Measurements from ENCODE around the gene ACVR2A. TPM values are rescaled to one million over a fixed set of nuclear protein-coding genes. Genes with fewer than 3 reads are reported as not detected.

Gene ACVR2A
- polyA plus RNA-seq (ENCODE audit: insufficient read length in 10 of 10), result 10 to 100 TPM; 13.0 to 34.3 (median 20.8) TPM
- long read RNA-seq, donor 1, full-length matches to known transcripts, result 4 of 4 reads
- long read RNA-seq, donor 1, partial matches to known transcripts, result 0 of 4 reads
- long read RNA-seq, donor 1, other reads (novel, unspliced or antisense), result 0 of 4 reads
- long read RNA-seq, donor 2, full-length matches to known transcripts, result 6 of 6 reads
- long read RNA-seq, donor 2, partial matches to known transcripts, result 0 of 6 reads
- long read RNA-seq, donor 2, other reads (novel, unspliced or antisense), result 0 of 6 reads
- long read RNA-seq, donor 3, result 0 reads
- long read RNA-seq, donor 4, full-length matches to known transcripts, result 7 of 17 reads
- long read RNA-seq, donor 4, partial matches to known transcripts, result 10 of 17 reads
- long read RNA-seq, donor 4, other reads (novel, unspliced or antisense), result 0 of 17 reads
- long read RNA-seq, donor 5, full-length matches to known transcripts, result 4 of 18 reads
- long read RNA-seq, donor 5, partial matches to known transcripts, result 9 of 18 reads
- long read RNA-seq, donor 5, other reads (novel, unspliced or antisense), result 5 of 18 reads
- long read RNA-seq, donor 6, full-length matches to known transcripts, result 13 of 13 reads
- long read RNA-seq, donor 6, partial matches to known transcripts, result 0 of 13 reads
- long read RNA-seq, donor 6, other reads (novel, unspliced or antisense), result 0 of 13 reads
- long read RNA-seq, donor 7, full-length matches to known transcripts, result 5 of 5 reads
- long read RNA-seq, donor 7, partial matches to known transcripts, result 0 of 5 reads
- long read RNA-seq, donor 7, other reads (novel, unspliced or antisense), result 0 of 5 reads
- long read RNA-seq, donor 8, full-length matches to known transcripts, result 9 of 9 reads
- long read RNA-seq, donor 8, partial matches to known transcripts, result 0 of 9 reads
- long read RNA-seq, donor 8, other reads (novel, unspliced or antisense), result 0 of 9 reads
- long read RNA-seq, donor 9, full-length matches to known transcripts, result 2 of 2 reads
- long read RNA-seq, donor 9, partial matches to known transcripts, result 0 of 2 reads
- long read RNA-seq, donor 9, other reads (novel, unspliced or antisense), result 0 of 2 reads

DNA sequence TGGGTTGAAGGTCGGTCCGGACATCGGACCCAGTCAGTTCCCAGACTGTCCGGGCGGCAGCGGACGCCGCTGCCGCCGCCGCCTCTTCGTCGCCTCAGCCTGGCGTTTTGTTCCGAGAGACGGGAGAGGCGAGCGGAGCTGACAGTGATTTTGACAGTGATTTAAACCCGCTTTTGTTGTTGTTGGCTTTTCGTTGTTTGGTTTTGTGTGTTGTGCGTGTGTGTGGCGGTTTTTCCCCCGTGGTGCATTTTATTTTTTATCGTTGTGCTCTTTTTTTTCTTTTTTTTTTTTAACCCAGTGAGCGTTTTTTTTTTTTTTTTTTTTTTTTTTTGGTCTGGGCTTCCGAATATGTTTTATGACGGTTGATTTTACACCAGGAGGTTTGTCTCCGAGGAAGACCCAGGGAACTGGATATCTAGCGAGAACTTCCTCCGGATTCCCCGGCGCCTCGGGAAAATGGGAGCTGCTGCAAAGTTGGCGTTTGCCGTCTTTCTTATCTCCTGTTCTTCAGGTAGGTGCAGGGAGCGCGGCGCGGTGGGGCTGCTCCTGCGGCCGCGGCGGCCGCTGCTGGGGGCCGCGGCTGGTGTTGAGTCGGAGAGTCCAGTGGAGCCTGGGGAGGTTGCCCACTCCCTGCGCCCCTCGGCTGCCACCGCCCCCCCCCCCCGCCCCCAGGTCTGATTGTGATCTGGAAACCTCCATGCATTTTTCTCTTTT, at the start of gene ACVR2A:
Gene ACVR2A, plus strand, starts transcription at position 333 of the 714 bp plus-strand sequence. Its CDS starts 124 bp downstream, at position 457.
- DNase-seq, result peak; percentile 58 to 87 (median 63)

DNA sequence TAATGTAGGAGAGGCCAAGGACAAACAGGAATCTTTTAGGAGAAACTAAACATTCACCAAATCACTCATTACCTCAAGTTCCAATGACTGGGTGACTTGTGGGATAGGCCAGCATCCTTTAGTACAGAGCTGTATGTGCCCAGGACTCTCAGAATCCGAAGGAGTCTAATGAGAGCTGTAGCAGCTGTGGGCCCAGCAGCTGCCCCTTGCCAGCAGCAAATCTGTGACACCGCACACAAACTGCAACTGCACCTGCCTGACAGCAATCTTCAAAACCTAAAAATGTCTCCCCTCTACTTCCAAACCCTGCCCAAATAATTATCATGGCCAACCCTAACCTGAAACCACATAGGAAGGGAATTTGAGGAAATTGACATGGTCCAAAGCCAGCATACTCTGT, 44.5 kb upstream of the ACVR2A start:
- DNase-seq, result peak in 2 of 3 donors; percentile 3 to 16

GRCh38 chr2:147806846-147807245, 38.0 kb upstream of the ACVR2A start:
- DNase-seq, result no peak

GRCh38 chr2:147808520-147808919, 36.3 kb upstream of the ACVR2A start:
- no peak for DNase-seq

GRCh38 chr2:147810883-147811765, 33.7 kb upstream of the ACVR2A start:
- DNase-seq, result no peak

- DNase-seq, result no peak
Measured at GRCh38 chr2:147818741-147819140, 26.1 kb upstream of the ACVR2A start.

GRCh38 chr2:147824620-147825019, 20.2 kb upstream of the ACVR2A start:
- DNase-seq, result no peak

DNA sequence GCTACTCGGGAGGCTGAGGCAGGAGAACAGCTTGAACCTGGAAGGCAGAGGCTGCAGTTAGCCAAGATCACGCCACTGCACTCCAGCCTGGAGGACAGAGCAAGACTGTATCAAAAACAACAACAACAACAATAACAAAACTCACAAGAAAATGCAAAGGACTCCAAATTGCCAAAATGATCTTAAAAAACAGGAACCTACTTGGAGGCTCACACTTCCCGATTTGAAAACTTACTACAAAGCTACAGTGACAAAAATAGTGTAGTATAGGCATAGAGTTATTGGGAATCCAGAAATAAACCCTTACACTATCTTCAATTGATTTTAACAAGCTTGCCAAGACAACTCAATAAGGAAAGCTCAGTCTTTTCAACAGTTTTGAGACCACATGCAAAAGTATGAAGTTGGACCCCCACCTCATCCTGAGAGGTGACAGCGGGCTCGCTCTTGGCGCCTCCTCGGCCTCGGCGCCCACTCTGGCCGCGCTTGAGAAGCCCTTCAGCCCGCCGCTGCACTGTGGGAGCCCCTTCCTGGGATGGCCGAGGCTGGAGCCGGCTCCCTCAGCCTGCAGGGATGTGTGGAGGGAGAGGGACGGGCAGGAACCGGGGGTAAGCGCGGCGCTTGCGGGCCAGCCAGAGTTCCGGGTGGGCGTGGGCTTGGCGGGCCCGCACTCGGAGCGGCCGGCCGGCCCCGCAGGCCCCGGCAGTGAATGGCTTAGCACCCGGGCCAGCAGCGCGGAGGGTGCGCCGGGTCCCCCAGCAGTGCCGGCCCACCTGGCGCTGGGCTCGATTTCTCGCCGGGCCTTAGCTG, 18.3 kb upstream of the ACVR2A start:
- no peak for DNase-seq

GRCh38 chr2:147827088-147827375, 17.8 kb upstream of the ACVR2A start:
- no peak for DNase-seq

DNA sequence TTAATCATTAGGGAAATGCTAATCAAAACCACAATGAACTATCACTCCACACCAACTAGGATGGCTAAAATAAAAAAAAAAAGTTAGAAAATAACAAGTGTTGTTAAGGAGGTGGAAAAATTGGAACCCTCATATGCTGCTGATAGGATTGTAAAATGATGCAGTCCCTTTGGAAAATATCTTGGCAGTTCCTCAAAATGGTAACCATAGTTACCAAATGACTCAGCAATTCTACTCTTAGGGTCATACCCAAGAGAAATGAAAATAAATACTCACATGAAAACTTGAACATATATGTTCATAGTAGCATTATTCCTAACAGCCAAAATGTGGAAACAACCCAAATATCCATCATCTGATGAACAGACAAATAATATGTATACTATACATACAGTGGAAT, 15.7 kb upstream of the ACVR2A start:
- peak; percentile 40 to 67 (median 57) for DNase-seq

DNA sequence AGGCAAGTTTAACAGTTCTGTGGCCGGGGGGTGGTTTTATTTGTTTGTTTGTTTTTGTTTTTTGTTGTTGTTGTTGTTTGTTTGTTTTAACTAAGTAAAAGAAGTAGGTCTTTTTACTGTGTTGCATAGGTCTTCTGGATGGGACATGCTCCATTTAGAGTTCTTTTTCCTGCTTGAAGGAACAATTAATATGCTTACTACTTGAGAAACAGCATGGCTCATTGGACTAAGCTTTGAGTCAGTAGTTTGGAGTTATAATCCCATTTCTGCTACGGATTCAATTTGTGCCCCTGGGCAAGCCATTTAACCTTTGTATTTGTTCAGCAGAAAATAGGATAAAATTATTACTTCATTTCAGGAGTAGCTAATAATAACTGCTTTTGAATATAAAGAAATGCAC, 8.7 kb upstream of the ACVR2A start:
- DNase-seq, result no peak

GRCh38 chr2:147843391-147843863, 1.4 kb upstream of the ACVR2A start:
- DNase-seq, result no peak

DNA sequence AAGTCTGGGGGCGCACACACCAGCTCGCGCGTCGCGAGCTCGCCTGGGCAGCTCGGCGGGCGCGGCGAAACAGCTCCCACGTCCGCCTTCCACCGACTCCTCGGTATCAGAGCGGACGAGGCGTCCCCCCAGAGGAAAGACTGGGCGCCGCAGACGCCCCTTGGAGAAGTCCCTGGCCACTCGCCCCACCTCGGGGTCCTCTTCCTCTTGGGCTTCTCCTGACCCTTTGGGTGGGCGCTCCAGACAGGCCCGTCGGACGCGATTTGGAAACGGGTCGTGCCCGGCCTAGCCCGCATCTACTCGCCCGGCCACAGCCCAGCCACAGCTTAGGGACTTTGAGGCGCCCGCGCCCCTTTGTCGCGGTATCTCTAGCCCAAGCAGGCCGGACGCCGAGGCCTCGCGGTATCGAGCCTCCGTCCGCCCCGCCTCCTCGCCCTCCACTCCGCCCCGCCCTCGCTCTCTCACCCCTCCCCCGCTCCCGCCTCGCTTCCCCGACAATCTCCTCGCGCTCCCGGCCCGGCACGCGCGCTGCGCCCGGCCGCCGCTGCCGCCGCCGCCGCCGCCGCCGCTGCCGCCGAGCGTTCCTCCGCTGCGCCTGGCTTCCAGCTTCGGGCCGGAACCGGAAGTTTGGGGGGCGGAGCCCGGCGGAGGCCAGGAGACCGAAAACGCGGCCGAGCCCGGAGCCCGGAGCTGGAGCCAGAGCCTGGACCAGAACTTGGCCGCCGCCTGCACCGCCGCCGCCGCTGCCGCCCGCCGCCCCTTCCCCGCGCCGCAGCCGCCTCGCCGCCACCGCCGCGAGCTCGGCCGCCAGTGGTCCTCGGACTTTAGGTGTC, 749 bp upstream of the ACVR2A start:
- DNase-seq, result peak; percentile 90 to 95 (median 93)

DNA sequence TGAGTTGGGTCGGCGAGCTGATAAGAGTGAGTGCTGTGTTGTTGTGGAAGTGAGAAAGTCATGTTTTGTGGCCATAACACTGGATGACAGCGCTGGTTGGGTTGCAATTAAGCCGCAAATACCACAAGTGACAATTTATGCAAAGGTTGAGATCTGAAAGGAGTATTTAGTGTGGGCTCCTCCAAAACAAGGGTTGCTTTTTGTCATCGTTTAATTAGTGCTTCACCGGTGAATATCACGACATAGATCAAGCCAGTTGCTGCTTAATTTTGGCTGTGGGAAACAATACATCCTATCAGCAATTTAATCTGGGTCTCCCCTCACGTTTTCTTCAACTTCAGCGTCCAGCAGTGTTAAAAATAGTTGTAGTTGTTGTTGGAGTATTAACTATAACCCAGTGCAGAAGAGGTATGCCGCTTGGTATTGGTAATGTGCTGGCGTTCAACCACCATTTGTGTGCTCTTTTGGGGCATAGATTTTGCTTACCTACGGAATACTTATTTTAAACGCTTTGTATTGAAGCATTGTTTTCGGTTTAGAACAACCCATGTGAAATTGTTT, 662 bp downstream of the ACVR2A start:
- DNase-seq, result peak in 2 of 3 donors; percentile 19 to 60

- peak in 1 of 3 donors; percentile 56 for DNase-seq
Measured at GRCh38 chr2:147846412-147847081, 1.7 kb downstream of the ACVR2A start.

DNA sequence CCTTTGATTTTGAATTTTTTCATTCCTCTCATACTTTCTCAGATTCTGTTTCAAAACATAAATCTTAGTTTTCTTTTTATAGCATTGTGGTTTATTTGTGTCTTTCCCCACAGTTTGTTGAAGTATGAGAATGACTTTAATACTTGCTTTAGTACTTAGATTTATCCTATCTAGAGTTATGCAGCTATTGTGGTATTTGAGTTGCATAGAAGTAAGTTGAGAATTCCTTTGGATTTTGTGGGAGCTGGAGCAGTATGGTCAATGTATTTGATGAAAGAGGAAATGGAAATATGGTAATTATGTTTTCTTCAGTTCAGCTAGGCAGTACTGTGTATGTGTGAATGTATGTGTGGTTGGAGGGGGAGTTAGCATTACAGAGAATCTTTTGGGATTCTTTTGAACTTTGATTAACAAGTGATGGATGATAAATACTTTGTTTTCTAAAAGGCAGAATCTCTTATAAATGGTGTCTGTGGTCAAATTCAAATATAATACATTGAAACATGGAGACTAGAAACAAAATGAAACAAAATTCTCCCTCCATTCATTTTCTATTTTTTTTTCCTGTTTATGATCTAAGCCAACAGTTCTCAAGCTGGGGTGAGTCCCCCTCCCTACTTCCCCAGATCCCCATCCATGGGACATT, 3.0 kb downstream of the ACVR2A start:
- no peak for DNase-seq

DNA sequence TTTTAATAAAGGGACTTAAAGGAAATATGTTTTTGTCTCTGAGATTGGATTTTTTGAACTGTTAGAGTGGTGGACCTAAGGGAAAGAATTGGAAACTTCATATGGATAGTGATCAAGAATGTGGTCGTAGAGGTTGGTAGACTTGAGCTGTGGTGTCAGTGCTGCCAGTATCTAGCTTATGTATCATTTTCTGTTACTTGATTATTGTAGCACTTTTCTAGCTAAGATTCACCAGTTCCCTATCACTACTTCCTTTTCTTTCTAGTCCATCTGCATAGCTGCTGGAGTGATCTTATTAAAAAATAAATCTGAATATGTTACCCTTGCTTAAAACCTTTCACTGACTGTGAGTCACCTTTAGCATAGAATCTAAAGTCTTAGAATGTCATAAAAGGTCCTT, 6.0 kb downstream of the ACVR2A start:
- no peak for DNase-seq
